GM23248 (cell line): ENCODE data around the gene CEP97.

Experiments
- EZH2 ChIP-seq: fragments of 200-600 bp; sonication (generic); IDR thresholded peaks from 2 replicates; pipeline ENCODE4 v1.6.1; 2018; ENCODE audit warnings: antibody characterized with exemption, mild to moderate bottlenecking; ENCODE audit not compliant: insufficient read depth, poor library complexity, severe bottlenecking
- EZH2phosphoT487 ChIP-seq: fragments of 200-600 bp; sonication (generic); IDR thresholded peaks from 2 replicates; pipeline ENCODE4 v1.6.1; 2018; ENCODE audit warnings: antibody characterized with exemption, moderate library complexity, mild to moderate bottlenecking, low read depth; ENCODE audit not compliant: insufficient read depth

DNA sequence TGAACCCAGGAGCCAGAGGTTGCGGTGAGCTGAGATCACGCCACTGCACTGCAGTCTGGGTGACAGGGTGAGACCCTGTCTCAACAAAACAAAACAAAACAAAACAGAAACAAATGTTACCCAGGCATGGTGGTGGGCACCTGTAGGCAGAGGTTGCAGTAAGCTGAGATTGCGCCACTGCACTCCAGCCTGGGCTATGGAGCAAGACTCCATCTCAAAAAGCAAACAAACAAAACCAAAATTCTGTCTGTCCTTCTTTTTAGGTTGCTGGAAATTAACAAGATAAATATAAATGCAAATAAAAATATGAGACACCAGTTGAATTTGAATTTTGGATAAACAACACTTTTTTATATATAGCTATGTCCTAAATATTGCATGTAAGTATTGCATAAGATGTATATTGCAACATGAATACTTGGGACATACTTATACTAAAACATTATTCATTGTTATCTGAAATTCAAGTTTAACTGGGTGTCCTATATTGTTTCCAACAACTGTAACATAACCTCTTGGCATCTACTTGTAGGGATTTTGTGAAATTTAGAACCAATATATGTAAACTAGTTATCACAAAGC lies 4.7 kb upstream of the CEP97 start:
- TF ChIP-seq EZH2, result no peak
- TF ChIP-seq EZH2phosphoT487, result no peak
